COLO668 (cell line): ENCODE measurements around the gene SPRR2B.
"Not testable (repeated sequence)": the region's sequence is repeated elsewhere in the genome, so short reads cannot be mapped to it uniquely, and the experiment has no call there.

Source experiments
- DNase-seq: peaks from one replicate; lab custom pipeline; 2025; ENCODE audit not compliant: unreplicated experiment; lab: John Stamatoyannopoulos, UW

Gene SPRR2B

DNA sequence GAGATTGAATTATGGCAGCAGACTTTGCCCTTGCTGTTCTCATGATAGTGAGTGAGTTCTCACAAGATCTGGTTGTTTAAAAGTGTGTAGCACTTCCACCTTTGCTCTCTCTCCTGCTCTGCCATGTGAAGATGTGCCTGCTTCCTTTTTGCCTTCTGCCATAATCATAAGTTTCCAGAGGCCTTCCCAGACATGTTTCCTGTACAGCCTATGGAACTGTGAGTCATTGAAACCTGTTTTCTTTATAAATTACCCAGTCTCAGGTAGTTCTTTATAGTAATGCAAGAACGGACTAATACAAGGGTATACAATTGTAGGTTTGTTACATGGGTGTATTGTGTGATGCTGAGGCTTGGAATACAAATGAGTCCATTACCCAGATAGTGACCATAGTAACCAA lies 36.2 kb downstream of the SPRR2B start:
- no peak for DNase-seq

DNA sequence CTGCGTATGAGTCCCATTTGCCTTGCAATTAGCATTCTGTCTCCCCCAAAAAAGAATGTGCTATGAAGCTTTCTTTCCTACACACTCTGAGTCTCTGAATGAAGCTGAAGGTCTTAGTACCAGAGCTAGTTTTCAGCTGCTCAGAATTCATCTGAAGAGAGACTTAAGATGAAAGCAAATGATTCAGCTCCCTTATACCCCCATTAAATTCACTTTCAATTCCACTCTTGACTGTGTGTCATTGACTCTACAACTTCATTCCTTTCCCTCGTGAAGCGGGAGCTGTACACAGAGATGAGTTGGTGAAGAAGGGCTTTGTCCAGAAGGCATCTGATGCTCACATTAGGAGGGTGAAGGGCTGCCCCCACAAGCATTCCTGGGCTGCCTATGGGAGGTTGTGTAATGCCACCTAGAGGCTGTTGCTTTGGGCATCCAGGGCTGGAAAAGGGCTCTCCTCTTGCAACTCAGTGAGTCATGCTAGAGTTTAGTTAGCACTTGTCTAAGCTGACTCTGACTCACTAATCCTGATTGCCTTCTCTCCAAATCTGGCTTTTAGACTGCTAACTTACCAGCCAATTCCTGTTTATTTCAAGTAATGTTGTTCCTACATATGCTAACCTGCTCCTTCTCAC lies 38.6 kb downstream of the SPRR2B start:
- DNase-seq = no peak

DNA sequence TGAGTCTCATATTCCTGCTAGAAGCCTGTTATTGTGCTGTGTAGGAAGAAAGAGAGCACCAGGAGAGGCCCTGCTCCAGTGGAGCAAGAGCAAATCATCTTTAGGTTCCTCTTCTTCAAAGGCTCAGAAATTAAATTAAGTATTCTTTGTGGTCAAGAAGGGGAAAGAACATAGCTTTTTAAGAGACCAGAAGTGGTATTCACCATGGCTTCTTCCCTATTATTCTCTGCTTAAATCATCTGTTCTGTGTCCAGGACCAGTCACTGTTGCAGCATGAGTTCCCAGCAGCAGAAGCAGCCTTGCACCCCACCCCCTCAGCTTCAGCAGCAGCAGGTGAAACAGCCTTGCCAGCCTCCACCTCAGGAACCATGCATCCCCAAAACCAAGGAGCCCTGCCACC lies 39.3 kb downstream of the SPRR2B start:
- no peak for DNase-seq

DNA sequence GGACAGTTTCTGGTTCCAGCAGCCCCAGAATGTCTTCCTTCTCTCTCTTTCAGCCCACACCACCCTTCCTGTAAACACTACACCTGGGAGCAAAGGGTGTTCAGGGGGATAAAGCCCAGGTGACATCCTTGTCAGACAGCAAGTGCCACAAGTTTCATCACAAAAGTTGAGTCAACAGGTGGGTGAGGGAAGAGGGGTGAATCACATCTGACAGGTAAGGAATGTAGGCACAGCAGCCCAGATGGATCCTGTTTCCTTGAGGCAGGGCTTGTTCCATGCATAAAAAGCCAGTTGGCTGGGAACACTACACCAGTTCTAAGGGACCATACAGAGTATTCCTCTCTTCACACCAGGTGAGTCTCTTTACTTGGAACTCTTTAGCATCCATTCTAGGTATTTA lies 40.5 kb downstream of the SPRR2B start, which contains the start of gene SPRR1B:
TSS of gene SPRR1B (plus strand) at position 309 of the 400 bp plus-strand sequence. CDS start 1,143 bp downstream, outside the sequence.
- DNase-seq = no peak

DNA sequence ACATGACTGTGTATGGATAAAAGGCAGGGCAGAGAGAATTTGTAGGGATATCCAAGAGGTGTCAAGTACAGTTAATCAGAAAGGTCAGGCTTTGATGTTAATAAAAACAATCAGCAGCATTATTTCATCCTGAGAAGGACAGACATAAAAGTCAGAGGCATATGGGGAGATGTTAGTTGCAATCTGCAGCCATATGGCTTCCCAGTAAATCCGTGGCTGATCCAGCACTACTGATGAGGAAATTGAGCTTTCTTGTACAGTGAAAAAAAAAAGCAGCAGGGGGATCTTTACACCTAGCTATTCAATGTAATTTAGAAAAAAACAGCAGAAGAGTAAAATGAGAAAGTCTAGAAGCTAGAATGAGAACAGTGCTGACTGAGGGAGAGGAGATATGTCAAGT lies 42.6 kb downstream of the SPRR2B start:
- no peak for DNase-seq

DNA sequence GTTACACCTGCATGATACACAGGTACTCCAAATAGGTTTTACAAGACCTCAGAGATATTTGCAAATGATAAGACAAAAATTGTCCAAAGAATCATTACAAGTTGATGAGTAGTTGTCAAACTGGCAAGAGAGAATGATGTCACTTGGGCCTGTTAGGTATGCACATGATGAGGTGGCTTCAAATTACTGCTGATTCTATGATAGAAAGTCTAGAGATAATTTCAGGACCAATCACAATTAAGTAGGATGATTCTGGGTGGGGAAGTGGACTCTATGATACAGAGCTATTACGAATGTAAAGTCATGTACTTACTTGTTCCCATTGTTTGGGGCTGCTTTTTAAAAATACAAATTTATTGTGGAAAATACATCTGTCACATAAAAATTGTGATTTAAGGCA lies 45.6 kb downstream of the SPRR2B start:
- no peak for DNase-seq

DNA sequence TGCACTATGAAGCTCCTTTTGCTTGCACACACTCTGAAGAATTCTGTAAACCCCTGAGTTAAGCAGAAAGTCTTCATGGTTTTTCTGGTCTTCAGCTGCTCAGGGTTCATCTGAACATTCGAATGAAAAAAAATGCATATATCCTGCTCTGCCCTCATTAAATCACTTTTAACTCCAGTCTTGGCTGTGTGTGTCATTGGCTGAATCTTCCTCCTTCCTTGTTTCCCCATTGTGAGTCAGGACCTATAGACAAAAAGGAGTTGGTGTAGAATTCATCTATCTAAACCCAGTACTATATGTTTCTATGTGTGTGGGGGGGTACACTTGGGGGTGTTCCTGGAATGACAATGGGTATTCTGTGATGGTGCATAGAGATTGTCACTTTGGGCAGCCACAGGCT lies 47.0 kb downstream of the SPRR2B start:
- DNase-seq = no peak

DNA sequence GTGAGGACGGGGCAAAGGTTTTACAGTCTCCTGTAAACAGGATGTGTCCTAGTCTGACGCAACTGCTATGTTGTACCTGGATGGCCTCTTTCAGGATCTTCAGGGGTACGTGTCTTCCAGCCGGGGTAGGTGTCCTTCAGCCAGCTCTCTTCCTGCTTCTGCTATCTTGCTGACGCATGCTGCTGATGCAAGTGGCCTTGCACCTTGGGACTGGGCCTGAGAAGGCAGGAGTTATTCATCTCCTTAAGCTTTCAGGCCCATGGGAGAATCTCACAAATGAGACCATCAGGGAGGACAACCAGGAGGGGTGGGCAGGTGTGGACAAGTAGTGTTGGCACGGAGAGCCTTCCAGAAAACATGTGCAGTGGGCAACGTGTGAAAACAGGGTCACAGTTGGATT lies 48.3 kb downstream of the SPRR2B start:
- DNase-seq = no peak

DNA sequence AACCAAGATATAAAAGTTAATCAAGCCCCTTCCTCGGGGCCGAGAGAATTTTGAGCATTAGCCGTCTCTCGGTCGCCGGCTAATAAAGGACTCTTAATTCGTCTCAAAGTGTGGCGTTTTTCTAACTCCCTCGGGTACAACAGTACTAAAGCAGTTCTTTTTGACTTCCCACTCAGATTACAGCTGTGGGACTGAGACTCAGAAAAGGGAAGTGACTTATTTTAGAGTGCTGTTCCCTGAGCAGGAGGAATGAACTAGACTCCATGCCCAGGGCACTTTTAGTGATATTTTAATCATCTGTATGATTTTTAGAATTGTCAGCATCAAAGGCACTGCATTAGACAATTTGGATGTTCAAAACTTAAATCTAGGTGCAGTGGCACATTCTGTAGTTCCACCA lies 49.1 kb downstream of the SPRR2B start:
- not testable (repeated sequence) for DNase-seq

DNA sequence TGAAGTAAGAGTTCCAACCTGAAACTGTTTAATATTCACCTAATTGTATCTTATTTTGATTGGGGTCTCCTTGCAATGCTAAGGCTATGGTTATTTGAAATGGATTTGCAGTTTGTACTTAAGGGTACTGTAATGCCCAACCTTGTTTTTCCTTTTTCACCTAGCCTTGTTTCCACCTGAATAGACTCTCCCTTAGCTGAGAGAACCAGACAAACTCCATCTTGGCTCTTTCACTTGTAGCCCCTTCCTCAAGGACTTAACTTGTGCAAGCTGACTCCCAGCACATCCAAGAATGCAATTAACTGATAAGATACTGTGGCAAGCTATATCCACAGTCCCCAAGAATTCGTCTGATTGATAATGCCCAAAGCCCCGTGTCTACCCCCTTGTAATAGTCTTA lies 49.6 kb downstream of the SPRR2B start:
- not testable (repeated sequence) for DNase-seq
